M059J (cell line): ENCODE data around the gene ZDHHC18. TPM values are rescaled to one million over a fixed set of nuclear protein-coding genes. Genes with fewer than 3 reads are reported as not detected.

Experiments used
- DNase-seq: peaks from one replicate; pipeline ENCODE4 v3.0.0-alpha.2; 2012; ENCODE audit warnings: low read depth
- total RNA-seq: library from RNA; depleted of rRNA; stranded (reverse); fragments of >200 nt; shearing (Covaris generic); gene quantifications from 2 replicates; pipeline ENCODE4 v1.2.3, GENCODE V29; 2014; rRNA removed

Gene ZDHHC18
- 36.2 and 41.2 TPM in 2 replicates for total RNA-seq

DNA sequence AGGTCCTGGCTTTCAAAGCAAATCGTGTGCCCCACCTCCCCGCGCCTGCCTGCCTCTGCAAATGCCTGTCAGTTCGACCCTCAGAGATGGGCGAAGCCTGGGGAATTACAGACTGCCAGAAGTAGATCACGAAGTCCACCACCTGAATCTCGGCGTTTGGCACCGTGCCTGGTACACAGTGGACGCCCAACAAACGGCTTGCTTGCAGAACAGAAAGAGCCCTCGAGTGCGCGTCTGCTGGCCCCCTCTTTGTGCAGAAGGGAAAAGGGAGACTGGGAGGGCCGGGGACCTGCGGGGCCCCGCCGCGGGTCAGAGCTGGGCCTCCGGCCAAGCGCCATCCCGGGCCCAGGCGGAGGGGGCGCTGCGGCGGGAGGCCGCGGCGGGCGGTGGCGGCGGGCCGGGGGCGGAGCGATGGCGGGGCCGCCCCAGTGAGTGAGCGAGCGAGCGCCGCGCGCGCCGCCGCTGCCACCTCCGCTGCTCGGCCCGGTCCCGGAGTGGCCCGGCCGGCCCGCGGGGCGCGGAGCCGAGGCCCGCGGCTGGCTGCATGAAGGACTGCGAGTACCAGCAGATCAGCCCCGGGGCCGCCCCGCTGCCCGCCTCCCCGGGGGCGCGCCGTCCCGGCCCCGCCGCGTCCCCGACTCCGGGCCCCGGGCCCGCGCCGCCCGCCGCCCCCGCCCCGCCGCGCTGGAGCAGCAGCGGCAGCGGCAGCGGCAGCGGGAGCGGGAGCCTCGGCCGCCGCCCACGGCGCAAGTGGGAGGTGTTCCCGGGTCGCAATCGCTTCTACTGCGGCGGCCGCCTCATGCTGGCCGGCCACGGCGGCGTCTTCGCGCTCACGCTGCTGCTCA is at the start of gene ZDHHC18:
Gene ZDHHC18 (plus strand): TSS at position 428 of the 845 bp plus-strand sequence. CDS start 117 bp downstream, at position 545.
- DNase-seq, result peak; percentile 49

GRCh38 chr1:26779098-26779668 is 47.3 kb upstream of the ZDHHC18 start:
- no peak for DNase-seq

DNA sequence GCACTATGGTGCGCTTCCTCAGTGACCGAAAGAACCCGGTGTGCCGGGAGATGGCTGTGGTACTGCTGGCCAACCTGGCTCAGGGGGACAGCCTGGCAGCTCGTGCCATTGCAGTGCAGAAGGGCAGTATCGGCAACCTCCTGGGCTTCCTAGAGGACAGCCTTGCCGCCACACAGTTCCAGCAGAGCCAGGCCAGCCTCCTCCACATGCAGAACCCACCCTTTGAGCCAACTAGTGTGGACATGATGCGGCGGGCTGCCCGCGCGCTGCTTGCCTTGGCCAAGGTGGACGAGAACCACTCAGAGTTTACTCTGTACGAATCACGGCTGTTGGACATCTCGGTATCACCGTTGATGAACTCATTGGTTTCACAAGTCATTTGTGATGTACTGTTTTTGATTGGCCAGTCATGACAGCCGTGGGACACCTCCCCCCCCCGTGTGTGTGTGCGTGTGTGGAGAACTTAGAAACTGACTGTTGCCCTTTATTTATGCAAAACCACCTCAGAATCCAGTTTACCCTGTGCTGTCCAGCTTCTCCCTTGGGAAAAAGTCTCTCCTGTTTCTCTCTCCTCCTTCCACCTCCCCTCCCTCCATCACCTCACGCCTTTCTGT is 46.0 kb upstream of the ZDHHC18 start:
- DNase-seq, result no peak

- no peak for DNase-seq
Measured at GRCh38 chr1:26781206-26781825, 45.2 kb upstream of the ZDHHC18 start.

- DNase-seq, result peak; percentile 50
Measured at GRCh38 chr1:26782521-26783212, 43.8 kb upstream of the ZDHHC18 start.

DNA sequence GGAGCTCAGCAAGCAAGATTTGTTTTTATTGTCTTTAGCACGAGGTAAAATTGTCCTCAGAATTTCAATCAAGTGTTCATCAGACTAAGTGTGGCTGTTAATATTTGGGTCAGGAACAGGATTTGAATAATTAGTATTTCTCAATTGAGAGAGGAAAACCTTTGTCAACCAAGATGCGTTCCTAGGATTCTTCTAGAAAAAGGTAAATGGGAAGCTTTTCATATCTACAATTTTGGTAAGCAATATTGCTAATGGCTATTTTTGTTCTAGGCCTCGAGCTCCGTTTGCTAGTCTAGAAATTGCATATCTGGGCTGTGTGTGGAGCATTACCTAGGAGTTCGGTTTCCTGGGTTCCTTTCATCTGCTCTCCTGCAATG is 42.9 kb upstream of the ZDHHC18 start:
- DNase-seq, result no peak

- peak; percentile 87 for DNase-seq
Measured at GRCh38 chr1:26784023-26784871, 42.2 kb upstream of the ZDHHC18 start.

- no peak for DNase-seq
Measured at GRCh38 chr1:26784886-26785285, 41.6 kb upstream of the ZDHHC18 start.

- peak; percentile 45 for DNase-seq
Measured at GRCh38 chr1:26785611-26786436, 40.7 kb upstream of the ZDHHC18 start.

- DNase-seq, result peak; percentile 94
Measured at GRCh38 chr1:26786437-26787380, 39.8 kb upstream of the ZDHHC18 start.

GRCh38 chr1:26787381-26787705 is 39.1 kb upstream of the ZDHHC18 start:
- DNase-seq, result peak; percentile 65

DNA sequence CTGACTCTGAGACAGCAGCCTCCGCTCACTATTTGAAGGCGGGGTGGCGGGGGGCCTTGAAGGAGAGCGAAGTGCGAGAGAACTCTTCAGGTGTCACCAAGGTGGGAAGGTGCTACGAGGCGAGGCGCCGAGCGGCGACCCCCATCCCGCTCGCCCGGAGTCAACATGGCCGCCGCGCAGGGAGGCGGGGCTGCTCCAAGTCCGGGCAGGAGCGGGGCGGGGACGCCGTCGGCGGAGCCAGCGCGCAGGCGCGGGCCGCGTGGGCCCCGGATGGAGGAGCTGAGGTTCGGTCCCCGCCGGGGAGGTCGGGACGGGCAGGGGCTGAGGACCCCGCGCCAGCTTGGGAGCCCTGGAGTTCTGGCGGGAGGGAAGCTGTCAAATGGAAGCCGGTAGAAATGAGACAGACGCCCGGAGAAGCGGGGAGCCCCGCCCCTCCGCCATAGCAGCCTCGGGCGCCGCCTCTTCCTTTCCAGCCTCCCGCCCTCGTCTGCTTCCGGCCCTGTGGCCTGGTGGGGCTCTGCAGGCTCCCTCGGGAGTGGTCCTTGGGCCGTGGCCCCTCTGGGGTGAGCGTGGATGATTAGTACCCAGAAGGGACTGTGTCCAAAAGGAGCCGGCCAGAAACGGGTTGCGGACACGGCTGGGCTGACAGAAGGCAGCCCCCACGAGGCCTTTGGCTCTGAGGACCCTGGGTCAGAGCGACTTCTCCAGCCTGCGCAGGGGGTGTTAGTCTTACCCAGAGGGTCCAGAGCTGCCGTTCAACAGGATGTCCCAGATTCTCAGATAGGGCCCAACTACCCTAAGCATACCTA is 38.6 kb upstream of the ZDHHC18 start, which contains the start of gene PIGV:
Gene PIGV (plus strand): TSS at position 245 of the 809 bp plus-strand sequence. CDS start 2,866 bp downstream, outside the sequence.
- peak; percentile 82 for DNase-seq

DNA sequence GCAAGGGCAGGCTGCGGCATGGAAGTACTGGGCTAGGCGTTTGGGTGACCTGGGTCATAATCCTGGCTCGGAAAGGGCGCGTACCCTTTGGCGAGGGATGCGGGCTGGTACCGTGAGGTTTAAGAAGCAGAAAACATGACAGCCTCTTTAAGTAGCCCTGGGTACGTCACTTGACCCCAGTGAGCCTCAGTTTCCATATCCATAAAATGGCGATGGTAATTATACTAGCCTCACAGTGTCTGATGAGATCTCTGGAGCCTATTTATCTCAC is 38.0 kb upstream of the ZDHHC18 start:
- no peak for DNase-seq

DNA sequence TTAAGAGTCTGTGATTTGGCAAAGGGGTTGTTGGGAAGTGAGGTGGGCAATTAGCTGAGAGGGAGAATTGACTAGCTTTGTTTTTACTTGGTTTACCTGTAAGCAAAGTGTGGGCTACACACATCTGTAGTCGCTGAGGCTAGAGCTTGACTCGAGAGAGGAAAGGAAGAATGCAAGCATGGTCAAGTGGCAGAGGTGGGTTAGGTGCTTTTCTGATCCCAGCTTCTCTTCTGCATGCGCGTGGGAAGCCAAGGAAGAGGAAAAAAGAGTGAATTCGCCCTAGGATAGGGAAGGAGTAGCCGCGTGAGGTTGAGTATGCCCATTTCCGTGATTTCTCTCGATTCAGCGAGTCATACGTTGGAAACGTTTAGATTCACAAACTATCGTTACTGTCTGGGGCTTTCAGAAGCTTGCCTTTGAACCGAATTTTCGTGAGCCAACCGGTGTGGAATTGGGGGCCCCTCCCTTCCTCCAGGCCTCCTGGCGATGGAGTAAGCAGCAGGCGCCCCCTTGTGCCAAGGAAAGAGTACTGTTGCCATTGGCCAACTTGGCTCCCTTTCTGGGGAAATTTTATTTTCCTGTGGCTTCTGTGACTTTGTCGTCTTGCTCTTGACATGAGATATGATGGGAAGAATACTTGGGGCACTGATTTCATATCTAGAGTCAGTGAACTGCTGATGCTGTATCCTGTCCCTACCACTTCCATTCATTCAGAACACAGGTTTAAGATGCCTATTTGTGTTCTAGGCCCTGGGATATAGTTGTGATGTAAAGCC is 37.5 kb upstream of the ZDHHC18 start:
- DNase-seq, result peak; percentile 87

- no peak for DNase-seq
Measured at GRCh38 chr1:26789612-26789865, 36.9 kb upstream of the ZDHHC18 start.

DNA sequence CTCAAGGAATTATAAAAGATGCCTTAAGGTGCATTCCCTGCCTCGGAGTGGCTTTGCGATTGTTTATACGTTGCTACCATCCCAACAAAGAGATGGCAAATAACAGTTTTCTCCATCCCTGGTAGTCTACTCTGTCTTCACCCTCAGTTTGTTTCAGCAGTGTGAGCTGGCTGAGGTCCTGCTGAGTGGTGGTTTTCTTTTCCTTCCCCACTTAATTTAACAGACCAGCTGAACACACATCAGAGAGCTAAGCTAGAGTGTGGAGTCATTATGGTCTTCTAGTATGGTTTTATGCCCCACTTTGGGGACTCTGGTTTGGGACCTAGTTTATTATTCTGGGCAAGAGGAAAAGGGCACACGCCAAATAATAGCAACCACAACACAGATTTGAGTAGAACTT is 36.6 kb upstream of the ZDHHC18 start:
- DNase-seq, result no peak

- peak; percentile 61 for DNase-seq
Measured at GRCh38 chr1:26790551-26790953, 35.9 kb upstream of the ZDHHC18 start.

- no peak for DNase-seq
Measured at GRCh38 chr1:26791148-26791547, 35.3 kb upstream of the ZDHHC18 start.
